GM12801 (cell line): Measurements from ENCODE around the gene IER5.

ENCODE experiments used
- CTCF ChIP-seq: IDR thresholded peaks from one replicate; pipeline ENCODE4 v1.5.1; 2011; ENCODE audit warnings: control low read depth; ENCODE audit not compliant: insufficient read length; ENCODE audit errors: extremely low read depth

The IER5 gene

GRCh38 chr1:181141431-181141910 lies 53.0 kb downstream of the IER5 start:
- no peak for TF ChIP-seq CTCF
